Stimulated activated CD4-positive, alpha-beta T cell treated with anti-CD3 and anti-CD28 coated beads, TNF-alpha, amount 100 ng/mL, for 48 hours (primary cell): ENCODE data around the gene DDX19B.
"Not testable (repeated sequence)": the region's sequence is repeated elsewhere in the genome, so short reads cannot be mapped to it uniquely, and the experiment has no call there.

Source experiments
- DNase-seq, 3 donors: peaks; one replicate each; pipeline ENCODE4 v3.0.0-alpha.2; 2020; ENCODE audit warnings: low read depth in 3 of 3

DDX19B gene

DNA sequence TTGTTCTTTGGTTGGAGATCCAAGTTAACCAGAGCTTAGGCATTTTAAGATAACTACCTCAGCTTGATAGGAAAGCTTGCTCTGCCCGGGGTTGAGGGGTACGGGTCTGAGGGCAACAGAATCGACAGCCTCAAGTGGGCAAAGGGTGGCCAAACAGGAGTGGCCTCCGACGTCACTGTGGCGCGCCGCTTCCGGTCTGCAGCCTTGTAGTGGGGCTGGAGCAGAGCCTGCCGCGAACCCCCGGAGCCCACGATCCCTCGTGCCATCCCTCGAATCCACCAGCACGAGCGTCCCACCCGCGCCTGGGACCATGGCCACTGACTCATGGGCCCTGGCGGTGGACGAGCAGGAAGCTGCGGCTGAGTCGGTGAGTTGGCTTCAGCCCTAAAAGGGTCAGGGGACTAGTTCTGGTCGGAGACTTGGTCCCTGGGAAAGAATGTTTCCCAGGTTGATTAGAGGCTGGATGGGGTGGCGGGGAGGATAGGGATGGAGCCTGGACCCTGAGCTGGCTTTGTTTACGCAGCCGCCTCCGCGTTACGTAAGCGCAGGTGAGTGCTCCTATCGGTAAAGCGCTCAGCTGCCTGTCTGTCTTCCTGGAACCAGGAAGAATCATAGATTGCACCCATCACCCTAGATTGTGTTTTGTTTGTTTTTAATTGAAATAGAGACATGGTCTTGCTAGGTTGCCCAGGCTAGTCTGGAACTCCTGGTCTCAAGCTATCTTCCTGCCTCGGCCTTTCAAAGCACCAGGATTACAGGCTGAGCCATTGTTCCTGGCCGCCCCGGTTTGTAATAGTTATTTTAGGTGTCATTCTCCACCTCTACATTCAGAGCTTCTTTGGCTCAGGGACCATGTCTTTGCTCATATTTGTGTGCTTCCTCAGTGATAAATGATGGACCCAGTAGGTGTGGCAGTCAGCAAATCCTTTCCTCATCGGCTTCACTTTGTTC, at the start of gene DDX19B:
TSS of gene DDX19B (plus strand) at position 199 of the 951 bp plus-strand sequence. CDS start at position 311, 112 bp downstream.
- DNase-seq = peak; percentile 39 to 47 (median 46)

GRCh38 chr16:70249697-70250096, 49.3 kb upstream of the DDX19B start:
- DNase-seq = not testable (repeated sequence)

- DNase-seq = peak in 1 of 3 donors; percentile 8
Measured at GRCh38 chr16:70250748-70251628, 48.0 kb upstream of the DDX19B start.

DNA sequence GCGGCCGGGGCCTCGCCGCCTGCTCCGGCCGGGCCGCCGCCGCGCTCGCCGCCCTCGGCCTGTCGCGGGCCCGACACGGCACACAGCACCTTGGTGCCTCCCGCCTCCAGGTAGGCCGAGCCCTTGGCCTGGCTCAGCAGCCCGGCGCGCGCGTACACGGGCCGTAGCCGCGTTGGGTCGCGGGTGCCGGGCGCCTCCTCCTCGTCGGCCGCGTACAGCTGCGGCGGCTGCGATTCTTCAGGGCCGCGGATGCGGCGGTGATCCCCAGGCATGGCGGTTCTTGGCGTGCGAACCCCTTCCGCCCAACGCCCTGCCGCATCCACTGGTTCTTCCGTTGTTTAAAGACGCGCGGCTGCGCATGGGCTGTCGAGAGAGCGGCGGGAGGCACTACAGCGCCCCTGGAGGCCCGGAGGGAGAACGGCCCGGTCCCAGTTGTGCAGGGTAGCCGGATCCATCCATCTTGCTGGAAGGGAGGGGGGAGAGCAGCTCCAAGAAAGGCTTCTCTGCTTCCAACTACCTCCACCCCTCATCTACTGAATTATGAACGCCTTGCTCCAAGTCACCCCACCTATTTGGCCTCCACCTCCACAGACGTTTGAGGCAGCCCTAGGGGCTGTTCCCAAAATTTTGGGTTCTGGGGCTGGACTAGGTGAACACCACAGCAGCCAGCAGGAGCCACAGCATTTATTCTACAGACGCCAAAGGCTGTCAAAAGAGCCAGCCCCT, 47.2 kb upstream of the DDX19B start, which contains the start of gene EXOSC6:
TSS of gene EXOSC6 (minus strand) at position 312 of the 726 bp plus-strand sequence. CDS start at position 272, 40 bp downstream.
- DNase-seq = peak; percentile 85 to 89 (median 87)

GRCh38 chr16:70252355-70252988, 46.5 kb upstream of the DDX19B start:
- DNase-seq = no peak

GRCh38 chr16:70253291-70254106, 45.5 kb upstream of the DDX19B start:
- peak in 1 of 3 donors; percentile 37 for DNase-seq

DNA sequence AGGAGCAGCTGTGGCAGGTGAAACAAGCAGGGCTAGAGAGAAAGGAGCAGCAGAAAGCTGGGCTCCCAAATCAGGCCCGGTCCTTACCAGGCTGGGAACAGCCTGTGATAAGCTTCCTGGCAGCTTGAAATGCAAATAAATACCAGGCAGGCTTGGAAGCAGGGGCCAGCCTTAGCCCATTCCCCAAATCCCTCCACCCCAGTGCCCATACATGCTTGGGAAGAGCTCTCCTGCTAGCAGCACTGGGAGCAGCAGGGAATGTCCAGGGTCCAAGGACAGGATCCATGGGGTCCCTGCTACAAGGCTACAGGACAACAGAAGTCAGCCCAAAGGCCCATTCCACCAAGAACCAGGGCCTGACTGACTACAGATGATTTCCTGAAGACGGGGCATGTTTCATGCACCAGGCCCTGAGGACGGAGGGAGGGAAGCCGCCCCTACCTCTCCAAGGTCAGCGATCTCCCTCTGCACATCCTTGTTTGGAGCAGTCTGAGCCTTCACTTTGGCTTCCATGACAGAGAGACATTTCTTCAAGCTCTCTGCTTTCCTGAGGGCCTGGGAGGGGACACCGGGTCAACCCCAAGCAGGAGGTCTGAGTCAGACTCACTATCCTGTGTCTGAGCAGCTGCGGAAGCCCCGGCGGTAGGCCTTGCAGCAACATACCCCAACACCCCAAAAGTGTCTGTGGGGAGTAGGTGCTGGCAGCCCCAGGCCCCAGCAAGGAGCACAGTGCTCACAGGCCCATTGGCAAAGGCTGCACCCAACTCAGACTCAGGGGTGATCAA, 44.6 kb upstream of the DDX19B start:
- DNase-seq = no peak

- DNase-seq = no peak
Measured at GRCh38 chr16:70254965-70255286, 44.1 kb upstream of the DDX19B start.

DNA sequence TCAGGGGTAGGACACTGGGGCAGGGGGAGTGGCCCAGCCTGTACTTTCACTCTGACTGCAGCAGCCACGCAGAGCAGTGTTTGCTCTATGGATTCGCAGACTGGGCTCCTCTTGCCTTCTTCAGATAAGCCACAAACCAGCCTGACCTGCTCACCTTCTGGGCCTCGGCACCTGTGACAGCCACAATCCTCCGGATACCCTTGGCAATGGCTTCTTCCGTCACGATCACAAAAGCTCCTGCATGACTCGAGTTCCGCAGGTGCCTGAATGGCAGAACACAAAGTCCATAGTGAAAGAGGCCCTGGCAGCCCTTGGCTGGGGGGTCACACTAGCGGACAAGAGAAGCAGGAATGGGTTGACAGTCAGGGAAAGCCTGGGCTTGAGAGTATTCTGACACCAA, 43.4 kb upstream of the DDX19B start:
- no peak for DNase-seq

GRCh38 chr16:70257391-70257790, 41.6 kb upstream of the DDX19B start:
- no peak for DNase-seq

GRCh38 chr16:70258065-70258464, 40.9 kb upstream of the DDX19B start:
- DNase-seq = no peak

DNA sequence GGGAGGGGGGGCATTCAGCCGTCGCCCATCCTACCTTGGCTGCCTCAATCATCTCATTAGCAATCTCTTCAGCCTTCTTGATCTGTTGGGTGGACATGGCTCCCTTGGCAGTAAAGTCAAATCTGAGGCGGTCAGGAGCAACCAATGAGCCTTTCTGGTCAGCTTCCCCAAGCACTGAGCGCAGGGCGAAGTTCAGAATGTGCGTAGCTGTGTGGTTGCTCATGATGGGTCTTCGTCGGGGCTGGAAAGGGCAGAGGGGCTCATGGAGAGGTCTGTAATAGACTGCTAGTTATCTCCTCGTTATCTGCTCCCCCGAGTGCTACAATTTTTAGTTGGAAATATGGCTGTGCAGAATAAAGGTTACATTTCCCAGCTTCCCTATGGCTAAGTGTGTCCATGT, 40.0 kb upstream of the DDX19B start:
- DNase-seq = no peak

DNA sequence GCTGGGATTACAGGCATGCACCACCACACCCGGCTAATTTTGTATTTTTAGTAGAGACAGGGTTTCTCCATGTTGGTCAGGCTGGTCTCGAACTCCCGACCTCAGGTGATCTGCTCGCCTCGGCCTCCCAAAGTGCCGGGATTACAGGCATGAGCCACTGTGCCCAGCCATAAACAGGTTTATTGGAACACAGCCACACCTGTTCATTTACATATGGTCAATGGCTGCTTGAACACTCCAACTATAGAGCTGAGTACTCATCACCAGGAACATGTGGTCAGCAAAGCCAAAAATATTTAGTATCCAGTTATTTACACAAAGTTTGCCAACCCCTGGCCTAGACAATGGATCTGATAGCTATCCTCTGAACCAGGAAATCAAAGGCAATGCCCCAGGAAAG, 39.1 kb upstream of the DDX19B start:
- DNase-seq = not testable (repeated sequence)

DNA sequence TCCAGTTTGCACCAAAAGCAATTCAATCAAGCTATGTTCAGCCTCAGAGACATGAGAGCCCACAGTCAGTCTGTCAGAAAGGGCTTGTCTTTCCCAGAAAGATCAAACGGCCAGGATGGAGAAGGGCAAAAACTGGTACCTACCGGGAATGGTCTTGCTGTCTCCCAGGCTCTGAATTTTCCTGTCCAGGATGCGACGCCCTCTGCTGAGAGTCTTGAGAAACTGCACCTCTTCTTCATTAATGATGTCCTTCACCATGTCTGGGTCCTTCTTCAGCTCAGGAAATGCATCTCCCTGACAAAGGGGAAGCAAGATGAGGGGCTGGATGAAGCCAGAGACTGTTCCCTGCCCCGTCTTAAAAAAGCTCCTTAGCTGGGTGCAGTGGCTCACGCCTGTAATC, 31.5 kb upstream of the DDX19B start:
- DNase-seq = no peak

DNA sequence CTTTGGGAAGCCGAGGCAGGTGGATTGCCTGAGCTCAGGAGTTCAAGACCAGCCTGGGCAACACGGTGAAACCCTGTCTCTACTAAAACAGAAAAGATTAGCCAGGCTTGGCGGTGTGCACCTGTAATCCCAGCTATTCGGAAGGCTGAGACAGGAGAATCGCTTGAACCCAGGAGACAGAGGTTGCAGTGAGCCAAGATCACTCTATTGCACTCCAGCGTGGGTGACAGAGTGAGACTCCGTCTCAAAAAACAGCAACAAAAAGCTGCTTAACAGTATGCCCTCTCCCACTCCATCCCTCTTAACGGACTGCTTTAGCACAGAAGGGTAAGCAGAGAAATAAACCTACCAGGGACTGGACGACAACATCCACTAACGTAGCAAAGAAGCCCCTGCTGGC, 31.1 kb upstream of the DDX19B start:
- DNase-seq = not testable (repeated sequence)

DNA sequence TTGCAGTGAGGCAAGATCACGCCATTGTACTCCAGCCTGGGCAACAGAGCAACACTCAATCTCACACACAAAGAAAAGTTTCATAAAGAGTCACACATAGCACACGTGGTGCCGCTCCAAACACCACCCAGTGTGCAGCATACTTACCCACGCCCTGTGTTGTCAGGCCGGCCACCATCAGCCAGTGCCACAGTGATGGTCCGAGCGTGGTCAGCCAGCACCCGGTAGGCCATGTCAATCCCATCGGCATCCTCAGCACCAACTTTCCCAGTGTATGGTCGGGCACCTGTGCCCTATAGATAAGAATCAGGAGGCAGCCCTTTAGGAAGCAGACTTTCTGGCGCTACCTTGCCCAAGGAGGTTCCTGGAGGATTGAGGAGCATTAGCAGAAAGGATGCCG, 29.5 kb upstream of the DDX19B start:
- DNase-seq = no peak

DNA sequence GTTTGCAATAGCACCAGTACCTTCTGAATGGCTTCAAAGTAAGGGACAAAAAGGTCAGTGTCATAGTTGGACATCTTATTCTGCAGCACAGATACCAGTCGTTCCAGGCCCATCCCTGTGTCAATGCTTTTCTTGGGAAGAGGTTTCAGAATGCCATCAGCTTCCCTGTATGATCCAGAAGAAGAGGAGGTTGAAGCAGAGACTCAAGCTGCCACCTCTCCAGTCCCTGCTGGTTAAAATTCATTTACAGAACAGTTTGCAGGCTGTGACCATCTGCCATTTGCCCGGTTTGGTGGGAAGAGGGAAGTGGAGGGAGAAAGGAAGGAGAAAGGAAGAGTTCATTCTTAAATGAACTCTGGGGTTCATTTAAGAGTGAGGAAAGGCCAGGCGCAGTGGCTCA, 28.8 kb upstream of the DDX19B start:
- DNase-seq = no peak

GRCh38 chr16:70271696-70272095, 27.3 kb upstream of the DDX19B start:
- no peak for DNase-seq

DNA sequence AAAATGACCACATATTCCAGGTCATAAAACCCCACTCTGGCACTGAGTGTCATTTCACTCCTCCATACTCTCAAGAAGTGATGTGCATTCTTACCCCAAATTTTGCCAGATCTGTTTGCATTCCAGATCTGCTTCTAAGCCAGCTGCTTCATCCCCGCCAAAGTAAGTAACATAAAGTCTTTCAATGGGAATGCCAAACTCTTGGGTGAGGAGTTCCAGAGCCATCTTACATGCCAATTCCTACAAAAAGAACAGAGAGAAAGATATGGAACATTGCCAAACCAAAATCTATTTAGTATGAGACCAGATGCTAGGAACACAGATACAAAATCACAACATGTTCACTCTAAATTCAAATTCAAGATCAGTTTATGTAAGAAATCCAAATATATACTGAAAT, 22.6 kb upstream of the DDX19B start:
- DNase-seq = no peak
